Measurements from ENCODE around the gene RGS3. TPM values are rescaled to one million over a fixed set of nuclear protein-coding genes. Genes with fewer than 3 reads are reported as not detected.

RGS3 gene
- total RNA-seq, 1 experiment from 2014 or later, result 39.4 TPM

- TF ChIP-seq JUND (IDR thresholded peaks at IDR 0.05), result no peak
- no peak for TF ChIP-seq ZFX (IDR thresholded peaks at IDR 0.05)
- no peak for TF ChIP-seq TCF7L2 (IDR thresholded peaks at IDR 0.05; ENCODE audit: borderline replicate concordance, extremely low read depth, insufficient read depth, insufficient read length)
- no peak for TF ChIP-seq ZBTB33 (IDR thresholded peaks at IDR 0.05; ENCODE audit: extremely low read depth, insufficient replicate concordance, low read length)
- no peak for TF ChIP-seq EGR1 (IDR thresholded peaks at IDR 0.05; ENCODE audit: low read depth)
- no peak for TF ChIP-seq REST (IDR thresholded peaks at IDR 0.05; ENCODE audit: low read depth)
- TF ChIP-seq CBX3 (IDR thresholded peaks at IDR 0.05; ENCODE audit: low read depth), result no peak
- TF ChIP-seq ATF3 (IDR thresholded peaks at IDR 0.05), result no peak
- TF ChIP-seq MAX (IDR thresholded peaks at IDR 0.05), result no peak
- no peak for TF ChIP-seq CEBPB (IDR thresholded peaks at IDR 0.05; ENCODE audit: low read depth)
- TF ChIP-seq FOSL1 (IDR thresholded peaks at IDR 0.05; ENCODE audit: low read depth), result no peak
- TF ChIP-seq EZH2 (IDR thresholded peaks at IDR 0.05), result no peak
- TF ChIP-seq CTCF (IDR thresholded peaks at IDR 0.05 in 2 of 3, conservative IDR thresholded peaks at IDR 0.05 in 1 of 3; ENCODE audit: borderline replicate concordance in 1 of 3, insufficient read depth in 1 of 3, low read depth in 2 of 3, low read length in 2 of 3), result no peak
- no peak for TF ChIP-seq ZNF274 (IDR thresholded peaks at IDR 0.05; ENCODE audit: low read depth, low read length)
- TF ChIP-seq POLR2A (IDR thresholded peaks at IDR 0.05; ENCODE audit: borderline replicate concordance, extremely low read depth, insufficient read depth, insufficient read length), result no peak
- no peak for TF ChIP-seq SIN3A (IDR thresholded peaks at IDR 0.05; ENCODE audit: low read depth)
- no peak for TF ChIP-seq POLR2AphosphoS5 (IDR thresholded peaks at IDR 0.05; ENCODE audit: low read depth, low read length)
- TF ChIP-seq RAD21 (IDR thresholded peaks at IDR 0.05; ENCODE audit: low read depth), result no peak
- no peak overlapping the region for H3K4me2 ChIP-seq (ENCODE audit: low read length)
- RAD21 ChIA-PET (ENCODE audit: low non-redundant PET in 1 of 2, low total read pairs in 2 of 2, uncharacterized antibody in 2 of 2, unreplicated experiment in 2 of 2), result no interaction called here
These were observed 19.6 kb downstream of the RGS3 start for GRCh38 chr9:113482991-113483675.

More at GRCh38 chr9:113482991-113483675, 19.6 kb downstream of the RGS3 start:
- no peak overlapping the region for H2AFZ ChIP-seq (ENCODE audit: low read depth, low read length, poor library complexity, severe bottlenecking)
- peaks cover 31 to 56% of the 10 kb centered on the region in 2 experiments; a peak in 3 of 4 replicates for H3K36me3 ChIP-seq (ENCODE audit: control insufficient read depth in 1 of 2, insufficient read depth in 2 of 2, low read length in 2 of 2)
- peaks cover 35% of the 10 kb centered on the region for H3K79me2 ChIP-seq (ENCODE audit: insufficient read depth, low read length)
- no peak overlapping the region for H3K27ac ChIP-seq (ENCODE audit: low read depth, low read length)
- POLR2A ChIA-PET, result no interaction called here
- CTCF ChIA-PET, result no interaction called here
- H3K9me3 ChIP-seq (ENCODE audit: control insufficient read depth in 1 of 2, insufficient read depth in 1 of 2, low read depth in 1 of 2, low read length in 2 of 2), result no peaks in the 10 kb centered on the region
- H3K9me2 ChIP-seq (ENCODE audit: insufficient read depth), result no peaks in the 10 kb centered on the region
- no peak for DNase-seq (ENCODE audit: low read depth, low spot score)
- H3K4me3 ChIP-seq (replicated peaks in 1 of 2; ENCODE audit: low read depth in 1 of 2, low read length in 2 of 2), result no peak overlapping the region
- peaks cover 0 to 7% of the 10 kb centered on the region in 2 experiments; a peak in 1 of 4 replicates for H3K4me1 ChIP-seq (ENCODE audit: control insufficient read depth in 1 of 2, insufficient read depth in 2 of 2, low read length in 2 of 2)
- 0 out of 2 replicates have a peak, but pooled peaks cover 4% of the 10 kb centered on the region for H4K20me1 ChIP-seq (ENCODE audit: insufficient read depth)
- intact Hi-C loops (cut with micrococcal nuclease), result no loop called here
- BruUV-seq (replicated peaks), result no TSS peak
- ATAC-seq, result no peak
- H3K9ac ChIP-seq (ENCODE audit: low read length), result no peak overlapping the region
- no peaks in the 10 kb centered on the region for H3K27me3 ChIP-seq (ENCODE audit: insufficient read depth, low read length)
